Skeletal muscle tissue (tissue), 4 donors: ENCODE results near the gene C4A. TPM values are rescaled to one million over a fixed set of nuclear protein-coding genes. Genes with fewer than 3 reads are reported as not detected.
A peak's percentile ranks its signal among the peaks of the same experiment; 100 is the strongest.

Experiments
- H3K27ac ChIP-seq: one replicate; pipeline ENCODE4 v1.7.0; 2013; ENCODE audit warnings: mild to moderate bottlenecking, low read depth, low read length, inconsistent platforms
- H3K27me3 ChIP-seq, 3 donors: one replicate each; pipeline ENCODE4 v1.7.0; 2013; ENCODE audit warnings: low read length in 3 of 3; ENCODE audit not compliant: control insufficient read depth in 3 of 3, insufficient read depth in 3 of 3
- H3K36me3 ChIP-seq, 3 donors: one replicate each; pipeline ENCODE4 v1.7.0; 2013; ENCODE audit warnings: low read length in 3 of 3; ENCODE audit not compliant: control insufficient read depth in 3 of 3, insufficient read depth in 3 of 3
- H3K4me1 ChIP-seq, 3 donors: one replicate each; pipeline ENCODE4 v1.7.0; 2013; ENCODE audit warnings: low read length in 3 of 3, mild to moderate bottlenecking in 3 of 3; ENCODE audit not compliant: control insufficient read depth in 3 of 3, insufficient read depth in 3 of 3
- H3K4me3 ChIP-seq, 3 donors: one replicate each; pipeline ENCODE4 v1.7.0; 2013; ENCODE audit warnings: low read length in 3 of 3
- H3K9ac ChIP-seq, 3 donors: one replicate each; pipeline ENCODE4 v1.7.0; 2013; ENCODE audit warnings: low read length in 3 of 3, mild to moderate bottlenecking in 3 of 3, moderate library complexity in 2 of 3, low read depth in 1 of 3
- H3K9me3 ChIP-seq, 3 donors: one replicate each; pipeline ENCODE4 v1.7.0; 2013; ENCODE audit warnings: low read length in 3 of 3; ENCODE audit not compliant: control insufficient read depth in 3 of 3
- total RNA-seq: library from RNA; depleted of rRNA; stranded (reverse); fragments of >200 nt; gene quantifications from one replicate; pipeline ENCODE4 v1.2.3, GENCODE V29; 2014
- donor health status: Osteomylitis.

C4A gene
- total RNA-seq, 1 donor from 2014 or later: 14.1 TPM

DNA sequence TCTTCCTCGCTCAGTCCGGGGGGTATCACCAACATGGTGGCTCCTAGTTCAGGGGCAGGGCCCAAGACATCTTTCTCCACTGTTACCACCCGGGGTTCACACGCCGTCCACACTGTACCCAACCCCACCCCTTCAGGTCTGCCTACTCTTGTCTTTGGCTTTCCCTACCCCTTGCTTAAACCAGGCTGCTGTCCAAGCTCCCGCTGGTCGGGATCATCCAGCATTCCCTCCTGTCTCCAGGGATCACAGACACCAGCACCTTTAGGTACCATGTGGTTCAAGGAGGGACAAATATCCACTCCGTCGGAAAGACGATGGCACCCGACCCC lies 23.5 kb upstream of the C4A start:
- H3K4me1 ChIP-seq: peaks cover 19 to 25% (median 21%) of the 10 kb centered on the region in 3 donors
- H3K36me3 ChIP-seq: peaks cover 64 to 66% (median 65%) of the 10 kb centered on the region in 3 donors
- H3K4me3 ChIP-seq: peak overlapping the region; percentile 86 to 100 (median 98)
- H3K27ac ChIP-seq: peak overlapping the region; percentile 86
- no peaks in the 10 kb centered on the region for H3K9me3 ChIP-seq
- peak overlapping the region; percentile 94 to 99 (median 96) for H3K9ac ChIP-seq
- H3K27me3 ChIP-seq: no peaks in the 10 kb centered on the region

DNA sequence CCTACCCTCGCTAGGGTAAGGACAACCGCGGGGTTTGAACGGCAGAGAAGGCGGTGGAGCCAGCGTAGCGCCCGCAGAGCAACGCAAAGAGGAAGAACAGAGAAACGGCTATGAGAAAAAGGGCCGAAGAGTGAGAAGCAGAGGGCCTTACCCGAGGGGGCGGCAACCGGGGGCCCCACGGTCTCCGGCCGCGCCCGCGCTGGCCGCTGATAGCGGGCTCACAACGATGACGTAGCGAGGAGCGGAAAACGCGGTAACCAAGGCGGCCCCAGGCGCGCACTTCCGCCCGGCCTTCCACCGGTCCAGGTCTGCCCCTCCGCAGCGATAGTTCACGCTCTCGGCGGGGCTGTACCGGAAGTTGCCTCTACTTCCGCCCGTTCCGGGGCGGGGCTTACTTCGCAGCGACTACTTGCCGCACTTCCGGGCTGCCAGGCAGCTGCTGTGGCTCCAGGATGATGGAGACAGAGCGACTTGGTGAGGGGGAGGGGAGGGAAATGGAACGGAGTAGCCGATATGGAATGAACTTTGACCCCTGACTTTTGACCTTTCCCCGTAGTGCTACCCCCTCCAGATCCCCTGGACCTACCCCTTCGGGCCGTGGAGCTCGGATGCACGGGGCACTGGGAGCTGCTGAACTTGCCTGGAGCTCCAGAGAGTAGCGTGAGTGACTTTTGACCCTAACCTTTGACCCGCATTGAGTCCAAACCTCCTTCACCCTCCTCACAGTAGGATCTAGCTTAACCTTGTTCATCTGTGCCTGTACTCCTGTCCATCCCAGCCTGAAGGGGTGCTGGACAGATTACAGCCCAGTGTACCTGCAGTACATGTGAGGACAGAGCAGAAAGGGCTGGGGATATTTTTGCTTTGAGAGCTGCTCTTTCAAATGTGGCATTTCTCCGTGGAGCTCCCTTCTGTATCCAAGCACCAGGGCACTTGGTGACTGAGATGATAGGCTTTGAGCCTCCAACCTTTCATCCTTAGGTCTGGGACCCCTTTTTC lies 22.8 kb upstream of the C4A start, which contains the start of the genes NELFE and SKIC2:
TSS of gene NELFE (minus strand) at position 231 of the 999 bp plus-strand sequence. CDS start 525 bp downstream, outside the sequence.
TSS of gene SKIC2 (plus strand) at position 435 of the 999 bp plus-strand sequence. CDS start at position 453, 18 bp downstream.
- H3K36me3 ChIP-seq: peaks cover 65 to 66% (median 66%) of the 10 kb centered on the region in 3 donors
- peaks cover 19 to 25% (median 21%) of the 10 kb centered on the region in 3 donors for H3K4me1 ChIP-seq
- peak within 1 kb of the TSS; percentile 94 to 99 (median 96) for H3K9ac ChIP-seq
- no peaks in the 10 kb centered on the region for H3K27me3 ChIP-seq
- peak within 1 kb of the TSS; percentile 86 to 100 (median 98) for H3K4me3 ChIP-seq
- H3K27ac ChIP-seq: peak within 1 kb of the TSS; percentile 86
- no peaks in the 10 kb centered on the region for H3K9me3 ChIP-seq

DNA sequence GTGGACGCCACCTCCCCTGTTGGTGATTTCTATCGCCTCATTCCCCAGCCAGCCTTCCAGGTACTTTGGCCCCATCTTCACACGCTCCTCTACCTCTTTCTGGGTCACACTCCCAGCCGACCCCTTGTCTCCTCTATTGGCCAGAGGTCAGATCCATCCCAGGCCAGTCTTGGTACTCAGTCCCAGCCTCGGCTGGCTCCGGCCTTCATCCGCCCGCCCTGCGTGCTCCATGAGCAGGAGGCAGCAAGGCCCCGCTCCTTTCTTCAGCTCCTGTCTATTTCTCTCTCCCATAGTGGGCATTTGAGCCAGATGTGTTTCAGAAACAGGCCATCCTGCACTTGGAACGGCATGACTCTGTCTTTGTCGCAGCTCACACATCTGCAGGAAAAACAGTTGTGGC lies 20.2 kb upstream of the C4A start:
- Histone ChIP-seq H3K36me3 (peaks cover 62 to 66% (median 63%) of the 10 kb centered on the region in 3 donors), H3K4me1 (peaks cover 19 to 25% (median 21%) of the 10 kb centered on the region in 3 donors), H3K27me3 (no peaks in the 10 kb centered on the region), H3K9ac (no peak overlapping the region), H3K4me3 (no peak overlapping the region), H3K9me3 (no peaks in the 10 kb centered on the region), H3K27ac (no peak overlapping the region)

DNA sequence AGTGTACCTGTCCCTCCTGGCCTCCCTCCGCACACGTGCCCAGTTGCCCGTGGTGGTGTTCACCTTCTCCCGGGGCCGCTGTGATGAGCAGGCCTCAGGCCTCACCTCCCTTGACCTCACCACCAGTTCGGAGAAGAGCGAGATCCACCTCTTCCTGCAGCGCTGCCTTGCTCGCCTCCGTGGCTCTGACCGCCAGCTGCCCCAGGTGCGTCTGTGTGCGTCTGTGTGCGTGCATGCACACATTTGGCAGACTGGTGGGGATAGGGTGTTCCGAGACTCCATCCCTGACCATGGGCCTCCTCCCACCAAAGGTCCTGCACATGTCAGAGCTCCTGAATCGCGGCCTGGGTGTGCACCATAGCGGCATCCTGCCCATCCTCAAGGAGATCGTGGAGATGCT lies 17.9 kb upstream of the C4A start:
- Histone ChIP-seq H3K27ac (no peak overlapping the region), H3K27me3 (no peaks in the 10 kb centered on the region), H3K9me3 (no peaks in the 10 kb centered on the region), H3K4me3 (no peak overlapping the region), H3K36me3 (peaks cover 77 to 84% (median 81%) of the 10 kb centered on the region in 3 donors), H3K4me1 (peaks cover 9 to 13% (median 12%) of the 10 kb centered on the region in 3 donors), H3K9ac (no peak overlapping the region)

- H3K4me1 ChIP-seq: peaks cover 8 to 9% (median 8%) of the 10 kb centered on the region in 3 donors
- H3K9ac ChIP-seq: no peak overlapping the region
- no peak overlapping the region for H3K27ac ChIP-seq
- H3K36me3 ChIP-seq: peaks cover 82 to 92% (median 90%) of the 10 kb centered on the region in 3 donors
- H3K9me3 ChIP-seq: no peaks in the 10 kb centered on the region
- H3K4me3 ChIP-seq: no peak overlapping the region
- H3K27me3 ChIP-seq: no peaks in the 10 kb centered on the region
Observed at GRCh38 chr6:31965700-31966099, 16.2 kb upstream of the C4A start.

DNA sequence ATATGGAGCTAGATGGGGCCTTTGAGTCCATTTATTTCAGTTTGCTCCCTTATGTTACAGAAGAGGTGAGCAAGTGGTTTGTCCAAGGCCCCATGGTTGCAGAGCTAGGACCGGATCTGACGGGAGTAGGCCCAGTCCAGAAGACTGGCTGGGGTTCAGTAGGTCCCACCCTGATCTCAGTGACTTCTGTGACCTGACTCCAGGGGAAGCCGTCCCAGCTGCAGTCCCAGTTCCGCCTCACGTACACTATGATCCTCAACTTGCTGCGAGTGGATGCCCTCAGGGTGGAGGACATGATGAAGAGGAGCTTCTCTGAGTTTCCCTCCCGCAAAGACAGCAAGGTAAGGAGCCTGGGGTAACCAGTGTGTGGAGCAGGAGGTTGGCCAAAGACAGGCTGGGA lies 15.4 kb upstream of the C4A start:
- no peaks in the 10 kb centered on the region for H3K9me3 ChIP-seq
- peaks cover 16 to 17% (median 16%) of the 10 kb centered on the region in 3 donors for H3K4me1 ChIP-seq
- peaks cover 74 to 84% (median 82%) of the 10 kb centered on the region in 3 donors for H3K36me3 ChIP-seq
- no peaks in the 10 kb centered on the region for H3K27me3 ChIP-seq
- H3K4me3 ChIP-seq: no peak overlapping the region
- H3K9ac ChIP-seq: no peak overlapping the region
- H3K27ac ChIP-seq: no peak overlapping the region

- H3K36me3 ChIP-seq: peaks cover 66 to 77% (median 74%) of the 10 kb centered on the region in 3 donors
- H3K4me1 ChIP-seq: peaks cover 18 to 23% (median 19%) of the 10 kb centered on the region in 3 donors
- H3K9me3 ChIP-seq: no peaks in the 10 kb centered on the region
- no peaks in the 10 kb centered on the region for H3K27me3 ChIP-seq
- H3K27ac ChIP-seq: no peak overlapping the region
- H3K4me3 ChIP-seq: no peak overlapping the region
- no peak overlapping the region for H3K9ac ChIP-seq
Observed at GRCh38 chr6:31966997-31967925, 14.6 kb upstream of the C4A start.

GRCh38 chr6:31967926-31968320 lies 13.9 kb upstream of the C4A start:
- Histone ChIP-seq H3K4me3 (no peak overlapping the region), H3K27ac (no peak overlapping the region), H3K9ac (no peak overlapping the region), H3K9me3 (no peaks in the 10 kb centered on the region), H3K27me3 (no peaks in the 10 kb centered on the region), H3K36me3 (peaks cover 60 to 70% (median 68%) of the 10 kb centered on the region in 3 donors), H3K4me1 (peaks cover 23 to 30% (median 24%) of the 10 kb centered on the region in 3 donors)

- Histone ChIP-seq H3K27me3 (no peaks in the 10 kb centered on the region), H3K9me3 (no peaks in the 10 kb centered on the region), H3K27ac (no peak overlapping the region), H3K4me1 (peaks cover 27 to 34% (median 28%) of the 10 kb centered on the region in 3 donors), H3K4me3 (no peak overlapping the region), H3K9ac (no peak overlapping the region), H3K36me3 (peaks cover 56 to 67% (median 64%) of the 10 kb centered on the region in 3 donors)
Observed at GRCh38 chr6:31968326-31968725, 13.5 kb upstream of the C4A start.
